ENCODE measurements around the gene FER.
"Not testable (repeated sequence)": the region's sequence is repeated elsewhere in the genome, so short reads cannot be mapped to it uniquely, and the experiment has no call there.

- not testable (repeated sequence) for TF ChIP-seq CTCF (IDR thresholded peaks at IDR 0.05; ENCODE audit: control extremely low read depth in 1 of 3, insufficient read depth in 1 of 3, low read depth in 1 of 3, low read length in 3 of 3); USF2 (IDR thresholded peaks at IDR 0.05; ENCODE audit: low read length); POLR2A (IDR thresholded peaks at IDR 0.05; ENCODE audit: control extremely low read depth in 1 of 2, low read depth in 2 of 2, low read length in 2 of 2); TAF1 (IDR thresholded peaks at IDR 0.05; ENCODE audit: low read depth, low read length); EP300 (IDR thresholded peaks at IDR 0.05; ENCODE audit: borderline replicate concordance in 1 of 2, low read depth in 2 of 2, low read length in 2 of 2); GABPA (IDR thresholded peaks at IDR 0.05; ENCODE audit: borderline replicate concordance, insufficient read depth, low read length); BACH1 (IDR thresholded peaks at IDR 0.05; ENCODE audit: low read length); MAFK (IDR thresholded peaks at IDR 0.05; ENCODE audit: low read depth, low read length); FOSL1 (IDR thresholded peaks at IDR 0.05; ENCODE audit: insufficient read depth, low read depth, low read length)
Observed at GRCh38 chr5:108774079-108774478, 26.4 kb downstream of the FER start.
